HG03064 (cell line): ENCODE data around the gene PHKG2.
"Not testable (repeated sequence)": the region's sequence is repeated elsewhere in the genome, so short reads cannot be mapped to it uniquely, and the experiment has no call there.

Experiments used
- ATAC-seq: cut with Tn5 transposase; IDR thresholded peaks from one replicate; pipeline ENCODE4 v1.9.1; 2021; ENCODE audit warnings: low read depth; ENCODE audit not compliant: unreplicated experiment

Gene PHKG2, protein sequence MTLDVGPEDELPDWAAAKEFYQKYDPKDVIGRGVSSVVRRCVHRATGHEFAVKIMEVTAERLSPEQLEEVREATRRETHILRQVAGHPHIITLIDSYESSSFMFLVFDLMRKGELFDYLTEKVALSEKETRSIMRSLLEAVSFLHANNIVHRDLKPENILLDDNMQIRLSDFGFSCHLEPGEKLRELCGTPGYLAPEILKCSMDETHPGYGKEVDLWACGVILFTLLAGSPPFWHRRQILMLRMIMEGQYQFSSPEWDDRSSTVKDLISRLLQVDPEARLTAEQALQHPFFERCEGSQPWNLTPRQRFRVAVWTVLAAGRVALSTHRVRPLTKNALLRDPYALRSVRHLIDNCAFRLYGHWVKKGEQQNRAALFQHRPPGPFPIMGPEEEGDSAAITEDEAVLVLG

DNA sequence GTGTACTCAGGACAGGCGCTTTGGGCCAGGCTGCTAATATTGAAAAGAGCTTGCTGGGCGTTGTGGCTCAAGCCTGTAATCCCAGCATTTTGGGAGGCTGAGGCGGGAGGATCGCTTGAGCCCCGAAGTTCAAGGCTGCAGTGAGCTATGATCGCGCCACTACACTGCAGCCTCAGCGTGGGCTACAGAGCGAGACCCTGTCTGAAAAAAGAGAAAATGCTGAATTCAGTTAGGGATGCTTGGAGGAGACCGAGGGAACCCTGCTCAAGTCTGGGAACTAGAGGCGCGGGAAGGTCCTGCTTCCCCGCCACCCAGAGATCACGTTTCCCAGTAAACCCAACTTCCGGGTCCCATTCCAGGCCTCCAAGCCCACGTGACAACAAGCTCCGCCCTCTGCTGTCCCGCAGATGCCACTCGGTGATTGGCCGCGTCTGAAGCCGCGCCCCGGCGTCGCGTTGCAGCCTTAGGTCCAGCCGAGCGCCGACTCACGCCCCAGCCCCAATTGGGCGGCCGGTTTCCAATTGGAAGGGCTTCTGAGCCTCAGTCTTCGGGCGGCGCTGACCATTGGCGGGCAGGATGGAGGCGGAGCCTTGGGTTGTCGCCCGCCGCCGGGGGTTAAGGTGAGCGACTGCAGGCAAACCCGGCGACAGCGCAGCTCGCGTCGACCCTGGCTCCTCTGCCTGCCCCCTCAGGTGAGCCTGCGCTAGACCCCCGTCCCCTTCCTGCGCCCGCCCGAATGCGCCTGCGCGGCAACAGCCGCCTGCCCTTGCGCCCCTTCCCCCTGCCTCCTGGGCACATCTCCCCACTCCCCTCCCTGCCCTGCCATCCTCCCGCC, at the start of gene PHKG2:
TSS of gene PHKG2 (plus strand) at position 627 of the 835 bp plus-strand sequence. CDS start 396 bp downstream, outside the sequence.
- ATAC-seq: peak; percentile 93

DNA sequence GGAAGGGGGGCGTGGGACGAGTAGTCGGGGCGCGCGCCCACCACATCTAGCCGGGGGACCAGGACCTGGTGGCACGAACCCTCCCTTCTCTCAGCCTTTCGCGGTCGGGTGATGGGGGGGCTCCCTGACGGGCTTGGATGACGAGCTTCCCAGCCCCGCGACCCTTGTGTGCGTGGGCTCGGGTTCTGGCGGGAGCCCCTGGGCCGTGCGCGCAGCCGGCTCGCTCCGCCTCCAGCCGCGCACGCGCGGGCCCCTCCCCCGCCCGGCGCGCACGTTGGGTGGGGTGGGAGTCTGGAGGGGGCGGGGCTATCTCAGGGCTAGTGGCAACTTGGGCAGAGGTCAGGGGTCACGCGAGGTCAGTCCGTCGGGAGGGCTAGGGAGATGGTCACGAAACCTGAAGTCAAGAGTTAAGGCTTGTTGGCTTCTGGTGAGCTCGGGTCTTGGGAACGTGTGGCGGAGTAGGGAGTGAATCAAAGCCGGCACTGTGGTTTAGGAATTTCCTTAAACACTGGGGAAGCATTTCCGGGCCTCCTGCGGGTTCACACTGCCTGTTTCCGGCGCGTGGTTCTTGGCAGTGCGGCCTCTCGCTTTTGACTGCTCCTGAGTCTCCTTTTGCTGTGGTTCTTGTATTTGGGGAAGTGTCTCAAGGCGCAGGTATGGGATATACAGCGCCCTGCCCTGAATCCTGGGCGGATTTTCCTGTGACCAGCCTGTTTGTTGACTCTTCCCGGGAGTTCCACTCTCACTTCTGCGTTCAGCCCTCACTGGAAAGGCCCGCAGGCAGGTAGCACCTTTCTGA, 49.2 kb upstream of the PHKG2 start, which contains the start of gene SRCAP:
TSS of gene SRCAP (plus strand) at position 356 of the 799 bp plus-strand sequence. CDS start 1,654 bp downstream, outside the sequence.
- peak; percentile 35 for ATAC-seq

DNA sequence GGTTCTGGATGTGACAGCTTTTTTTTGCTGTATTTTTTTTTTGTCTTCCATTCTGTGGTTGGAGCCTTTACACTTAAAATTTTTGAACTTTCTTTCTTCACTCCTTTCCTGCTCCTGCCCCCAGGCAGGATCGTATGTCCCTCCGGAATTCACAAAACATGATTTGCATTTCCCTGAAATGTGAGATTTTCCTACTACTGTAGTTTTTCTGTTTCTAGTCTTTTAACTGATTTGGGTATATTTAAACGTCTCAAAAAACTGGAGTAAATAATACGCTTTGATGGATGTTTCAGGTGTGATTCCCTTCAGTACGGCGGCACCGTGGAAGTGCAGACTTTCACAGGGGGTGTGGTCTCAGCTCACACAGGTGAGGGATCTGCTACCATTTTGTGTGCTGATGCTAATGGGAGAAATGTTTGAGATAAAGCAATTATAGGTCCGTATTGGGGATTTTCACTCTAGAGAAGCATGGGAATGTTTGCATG, 48.6 kb upstream of the PHKG2 start:
- ATAC-seq: no peak

DNA sequence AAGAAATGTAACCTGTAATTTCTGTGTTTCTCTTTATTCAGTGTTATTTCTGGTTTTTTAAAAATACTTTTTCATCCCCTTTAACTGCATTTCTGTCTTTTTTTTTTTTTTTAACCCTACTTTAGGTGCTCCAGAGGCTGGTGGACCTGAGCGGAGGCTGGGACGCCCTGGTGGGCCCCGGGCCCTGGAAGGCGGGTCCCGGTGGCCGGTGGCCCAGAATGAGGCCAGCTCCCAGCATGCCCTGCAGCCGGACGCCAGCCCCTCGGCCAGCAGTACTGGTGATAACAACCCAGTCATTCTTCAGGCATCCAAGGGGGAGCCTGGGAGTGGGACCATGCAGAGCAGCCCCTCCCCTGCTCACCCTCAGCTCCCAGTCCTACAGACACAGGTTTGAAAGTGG, 47.7 kb upstream of the PHKG2 start:
- no peak for ATAC-seq

DNA sequence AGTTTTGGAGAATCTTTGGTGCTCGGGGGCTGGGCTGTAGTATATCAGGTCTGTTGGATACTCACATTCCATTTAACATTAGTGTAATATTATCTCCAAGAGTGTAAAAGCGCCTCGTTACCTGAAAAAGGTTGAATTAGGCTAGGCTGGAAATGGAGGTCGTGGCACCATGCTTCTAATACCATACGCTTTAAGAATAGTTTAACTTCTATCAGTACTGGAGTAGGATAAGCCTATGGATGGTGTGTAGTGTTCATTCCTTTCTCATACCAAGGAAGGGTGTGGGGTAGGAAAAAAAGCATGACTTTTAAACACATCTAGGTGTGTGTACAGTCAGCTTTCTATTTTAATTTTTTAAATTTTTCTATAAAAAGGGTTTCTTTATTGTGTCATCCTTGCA, 47.3 kb upstream of the PHKG2 start:
- ATAC-seq: no peak

DNA sequence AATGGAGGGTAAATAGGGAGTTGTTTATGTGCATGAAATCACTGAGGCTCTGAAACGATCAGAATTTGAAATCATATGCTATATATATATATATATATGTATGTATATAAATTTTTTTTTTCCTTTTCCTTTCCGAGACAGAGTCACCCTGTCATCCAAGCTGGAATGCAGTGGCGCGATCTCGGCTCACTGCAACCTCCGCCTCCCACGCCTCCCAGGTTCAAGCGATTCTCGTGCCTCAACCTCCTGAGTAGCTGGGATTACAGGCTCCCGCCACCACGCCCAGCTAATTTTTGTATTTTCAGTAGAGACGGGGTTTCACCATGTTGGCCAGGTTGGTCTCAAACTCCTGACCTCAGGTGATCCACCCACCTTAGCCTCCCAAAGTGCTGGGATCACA, 45.2 kb upstream of the PHKG2 start:
- ATAC-seq: not testable (repeated sequence)

DNA sequence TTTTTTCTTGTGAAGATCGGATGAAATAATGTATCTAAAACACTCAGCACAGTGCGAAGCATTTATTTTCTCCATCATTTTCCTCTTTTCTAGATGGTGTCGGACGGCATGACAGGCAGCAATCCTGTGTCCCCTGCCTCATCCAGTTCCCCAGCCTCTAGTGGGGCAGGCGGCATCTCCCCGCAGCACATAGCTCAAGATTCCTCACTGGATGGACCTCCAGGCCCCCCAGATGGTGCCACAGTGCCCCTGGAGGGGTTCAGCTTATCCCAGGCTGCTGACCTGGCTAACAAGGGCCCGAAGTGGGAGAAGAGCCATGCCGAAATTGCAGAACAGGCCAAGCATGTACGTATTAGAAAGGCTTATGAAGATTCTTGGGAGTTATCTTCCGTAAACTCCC, 44.3 kb upstream of the PHKG2 start:
- ATAC-seq: no peak

DNA sequence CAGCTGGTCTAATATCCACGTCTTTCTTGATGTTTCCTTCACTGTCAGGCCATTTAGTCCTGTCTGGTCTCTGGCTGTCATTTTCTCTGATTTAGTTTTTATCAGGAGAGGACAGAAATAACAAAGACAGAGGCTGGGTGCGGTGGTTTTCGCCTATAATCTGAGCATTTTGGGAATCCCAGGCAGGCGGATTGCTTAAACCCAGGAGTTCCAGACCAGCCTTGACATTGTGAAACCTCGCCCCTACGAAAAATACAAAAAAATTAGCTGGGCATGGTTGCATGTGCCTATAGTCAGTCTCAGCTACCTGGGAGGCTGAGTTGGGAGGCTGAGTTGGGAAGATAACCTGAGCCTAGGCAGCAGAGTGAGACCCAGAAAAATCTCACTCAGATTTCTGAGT, 42.2 kb upstream of the PHKG2 start:
- no peak for ATAC-seq

DNA sequence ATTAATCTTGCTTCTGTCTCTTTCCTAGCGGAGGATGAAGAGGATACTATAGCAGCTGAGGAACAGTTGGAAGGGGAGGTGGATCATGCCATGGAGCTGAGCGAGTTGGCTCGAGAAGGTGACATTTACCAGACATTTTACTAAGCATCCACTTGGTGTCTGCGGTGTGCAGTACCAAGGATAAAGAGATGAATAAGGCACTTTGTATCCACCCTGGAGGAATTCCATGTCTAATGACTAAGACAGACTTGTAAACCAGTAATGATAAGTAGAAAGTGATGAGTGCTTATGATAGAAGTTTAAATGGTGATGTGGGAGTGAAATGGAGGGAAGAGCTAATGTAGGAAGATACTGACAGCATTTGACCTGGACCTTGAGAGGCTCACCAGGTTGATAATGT, 37.3 kb upstream of the PHKG2 start:
- ATAC-seq: no peak

DNA sequence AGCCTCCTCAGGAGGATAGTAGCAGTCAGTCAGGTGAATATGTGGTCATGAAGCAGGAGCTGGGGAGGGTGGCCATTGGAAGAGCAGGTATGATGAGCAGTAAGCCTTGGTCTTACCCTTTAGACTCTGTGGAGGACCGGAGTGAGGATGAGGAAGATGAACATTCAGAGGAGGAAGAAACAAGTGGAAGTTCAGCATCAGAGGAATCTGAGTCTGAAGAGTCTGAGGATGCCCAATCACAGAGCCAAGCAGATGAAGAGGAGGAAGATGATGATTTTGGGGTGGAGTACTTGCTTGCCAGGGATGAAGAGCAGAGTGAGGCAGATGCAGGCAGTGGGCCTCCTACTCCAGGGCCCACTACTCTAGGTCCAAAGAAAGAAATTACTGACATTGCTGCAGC, 36.5 kb upstream of the PHKG2 start:
- ATAC-seq: no peak

DNA sequence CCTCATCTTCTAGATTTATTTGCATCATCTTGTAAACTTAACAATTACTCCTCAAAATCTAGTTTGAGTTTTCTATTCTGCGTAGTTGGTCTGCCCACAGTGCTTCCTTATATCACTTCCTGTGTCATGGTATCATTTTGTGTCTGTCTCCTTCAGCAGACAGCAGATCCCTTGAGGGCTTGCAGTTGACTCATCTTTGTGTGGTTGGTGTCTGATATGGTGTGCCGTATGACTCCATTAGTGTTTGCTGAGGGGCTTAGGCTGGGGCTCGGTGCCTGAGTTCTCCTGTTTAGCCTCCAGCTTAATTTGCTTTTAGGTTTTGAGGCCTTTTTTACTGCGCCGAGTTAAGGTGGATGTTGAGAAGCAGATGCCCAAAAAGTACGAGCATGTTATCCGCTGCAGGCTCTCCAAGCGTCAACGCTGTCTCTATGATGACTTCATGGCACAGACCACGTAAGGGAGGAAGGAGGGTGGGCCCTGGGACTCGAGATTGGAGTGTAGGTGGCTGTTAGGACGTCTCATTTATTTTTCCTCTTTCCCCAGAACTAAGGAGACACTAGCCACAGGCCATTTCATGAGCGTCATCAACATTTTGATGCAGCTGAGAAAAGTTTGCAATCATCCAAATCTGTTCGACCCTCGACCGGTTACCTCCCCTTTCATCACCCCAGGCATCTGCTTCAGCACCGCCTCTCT, 32.3 kb upstream of the PHKG2 start:
- no peak for ATAC-seq

DNA sequence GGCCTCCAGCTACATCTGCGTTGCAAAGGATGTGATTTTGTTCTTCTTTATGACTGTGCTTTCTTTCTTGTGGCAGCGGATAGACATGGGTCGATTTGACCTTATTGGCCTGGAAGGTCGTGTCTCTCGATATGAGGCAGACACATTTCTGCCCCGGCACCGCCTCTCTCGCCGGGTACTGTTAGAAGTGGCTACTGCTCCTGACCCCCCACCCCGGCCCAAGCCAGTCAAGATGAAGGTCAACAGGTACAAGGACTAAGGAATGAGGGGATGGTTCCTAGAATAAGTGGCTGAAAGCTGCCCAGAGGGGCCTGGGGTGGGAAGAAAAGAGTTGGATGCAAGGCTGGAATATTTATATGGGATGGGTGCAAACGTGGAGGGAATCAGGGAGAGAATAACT, 28.1 kb upstream of the PHKG2 start:
- no peak for ATAC-seq

DNA sequence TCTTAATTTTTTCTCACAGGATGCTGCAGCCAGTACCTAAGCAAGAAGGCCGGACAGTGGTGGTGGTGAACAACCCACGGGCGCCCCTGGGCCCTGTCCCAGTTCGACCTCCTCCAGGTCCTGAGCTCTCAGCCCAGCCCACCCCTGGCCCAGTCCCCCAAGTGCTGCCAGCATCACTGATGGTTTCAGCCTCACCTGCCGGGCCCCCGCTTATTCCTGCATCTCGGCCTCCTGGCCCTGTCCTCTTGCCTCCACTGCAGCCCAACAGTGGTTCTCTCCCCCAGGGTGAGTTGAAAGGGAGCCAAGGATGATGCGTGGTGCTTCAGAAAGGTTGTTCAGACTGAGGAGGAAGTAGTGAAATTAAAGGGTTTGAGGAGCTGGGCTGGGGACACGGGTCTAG, 27.5 kb upstream of the PHKG2 start:
- ATAC-seq: no peak

DNA sequence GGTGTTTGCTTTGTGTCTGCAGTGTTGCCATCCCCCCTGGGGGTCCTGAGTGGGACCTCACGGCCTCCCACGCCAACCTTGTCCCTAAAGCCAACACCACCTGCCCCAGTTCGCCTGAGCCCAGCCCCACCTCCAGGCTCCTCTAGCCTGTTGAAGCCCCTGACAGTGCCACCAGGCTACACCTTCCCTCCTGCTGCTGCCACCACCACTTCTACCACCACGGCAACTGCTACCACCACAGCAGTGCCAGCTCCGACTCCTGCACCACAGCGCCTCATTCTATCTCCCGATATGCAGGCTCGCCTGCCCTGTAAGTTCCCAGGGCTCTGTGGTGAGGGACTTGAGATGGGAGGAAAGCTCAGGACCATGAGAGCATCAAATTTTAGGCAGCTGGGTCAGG, 27.1 kb upstream of the PHKG2 start:
- ATAC-seq: no peak

DNA sequence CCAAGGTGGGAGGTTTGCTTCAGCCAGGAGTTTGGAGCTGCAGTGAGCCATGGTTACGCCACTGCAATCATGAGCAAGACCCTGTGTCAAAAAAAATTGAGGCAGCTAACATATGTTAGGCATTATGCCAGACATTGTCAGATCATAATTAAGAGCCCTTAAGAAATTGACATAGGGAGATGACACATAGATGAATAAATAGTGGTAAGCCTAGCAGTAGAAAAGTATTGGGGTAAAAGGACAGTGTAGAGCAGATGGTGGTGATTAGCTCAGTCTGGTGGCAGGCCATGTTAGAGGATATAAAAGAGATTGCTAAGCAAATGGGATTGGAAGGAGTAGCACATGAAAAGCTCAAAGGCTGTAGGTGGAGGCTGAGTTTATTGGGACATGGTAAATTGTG, 26.6 kb upstream of the PHKG2 start:
- ATAC-seq: no peak

DNA sequence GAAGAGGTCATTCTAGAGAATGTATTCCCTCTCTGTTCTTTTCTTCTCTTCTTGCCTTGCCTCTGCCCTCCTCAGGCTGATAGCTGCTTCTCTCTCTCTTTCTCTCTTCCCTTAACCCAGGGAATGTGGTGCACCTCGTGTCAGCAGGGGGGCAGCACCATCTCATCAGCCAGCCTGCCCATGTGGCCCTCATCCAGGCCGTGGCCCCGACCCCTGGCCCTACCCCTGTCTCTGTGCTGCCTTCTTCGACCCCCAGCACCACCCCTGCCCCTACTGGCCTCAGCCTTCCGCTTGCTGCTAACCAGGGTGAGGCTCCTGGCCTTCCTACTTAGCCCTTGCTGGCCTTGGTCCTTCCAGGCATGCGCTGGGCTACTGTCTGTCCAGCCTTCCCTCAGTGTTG, 25.8 kb upstream of the PHKG2 start:
- ATAC-seq: no peak

DNA sequence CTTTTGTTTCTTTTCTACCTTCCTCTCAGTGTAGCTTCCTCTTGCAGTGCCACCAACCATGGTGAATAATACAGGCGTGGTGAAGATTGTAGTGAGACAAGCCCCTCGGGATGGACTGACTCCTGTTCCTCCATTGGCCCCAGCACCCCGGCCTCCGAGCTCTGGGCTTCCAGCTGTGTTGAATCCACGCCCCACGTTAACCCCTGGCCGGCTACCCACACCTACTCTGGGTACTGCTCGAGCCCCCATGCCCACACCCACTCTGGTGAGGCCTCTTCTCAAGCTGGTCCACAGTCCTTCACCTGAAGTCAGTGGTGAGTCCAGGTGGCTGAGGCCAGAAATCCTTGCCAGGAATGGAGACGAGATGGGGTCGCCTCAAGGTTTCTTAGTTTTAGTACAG, 25.3 kb upstream of the PHKG2 start:
- ATAC-seq: no peak

DNA sequence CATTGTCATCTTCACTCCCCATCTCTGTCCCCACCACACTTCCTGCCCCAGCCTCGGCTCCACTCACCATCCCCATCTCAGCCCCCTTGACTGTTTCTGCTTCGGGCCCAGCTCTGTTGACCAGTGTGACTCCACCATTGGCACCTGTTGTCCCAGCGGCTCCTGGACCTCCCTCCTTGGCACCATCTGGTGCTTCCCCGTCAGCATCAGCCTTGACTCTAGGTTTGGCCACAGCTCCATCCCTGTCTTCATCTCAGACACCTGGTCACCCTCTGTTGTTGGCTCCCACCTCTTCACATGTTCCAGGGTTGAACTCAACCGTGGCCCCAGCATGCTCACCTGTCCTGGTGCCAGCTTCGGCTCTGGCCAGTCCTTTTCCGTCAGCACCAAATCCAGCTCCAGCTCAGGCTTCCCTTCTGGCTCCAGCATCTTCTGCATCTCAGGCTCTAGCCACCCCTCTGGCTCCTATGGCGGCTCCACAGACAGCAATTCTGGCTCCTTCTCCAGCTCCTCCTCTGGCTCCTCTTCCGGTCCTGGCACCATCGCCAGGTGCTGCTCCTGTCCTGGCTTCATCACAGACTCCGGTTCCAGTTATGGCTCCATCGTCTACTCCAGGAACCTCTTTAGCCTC, 24.4 kb upstream of the PHKG2 start:
- no peak for ATAC-seq

DNA sequence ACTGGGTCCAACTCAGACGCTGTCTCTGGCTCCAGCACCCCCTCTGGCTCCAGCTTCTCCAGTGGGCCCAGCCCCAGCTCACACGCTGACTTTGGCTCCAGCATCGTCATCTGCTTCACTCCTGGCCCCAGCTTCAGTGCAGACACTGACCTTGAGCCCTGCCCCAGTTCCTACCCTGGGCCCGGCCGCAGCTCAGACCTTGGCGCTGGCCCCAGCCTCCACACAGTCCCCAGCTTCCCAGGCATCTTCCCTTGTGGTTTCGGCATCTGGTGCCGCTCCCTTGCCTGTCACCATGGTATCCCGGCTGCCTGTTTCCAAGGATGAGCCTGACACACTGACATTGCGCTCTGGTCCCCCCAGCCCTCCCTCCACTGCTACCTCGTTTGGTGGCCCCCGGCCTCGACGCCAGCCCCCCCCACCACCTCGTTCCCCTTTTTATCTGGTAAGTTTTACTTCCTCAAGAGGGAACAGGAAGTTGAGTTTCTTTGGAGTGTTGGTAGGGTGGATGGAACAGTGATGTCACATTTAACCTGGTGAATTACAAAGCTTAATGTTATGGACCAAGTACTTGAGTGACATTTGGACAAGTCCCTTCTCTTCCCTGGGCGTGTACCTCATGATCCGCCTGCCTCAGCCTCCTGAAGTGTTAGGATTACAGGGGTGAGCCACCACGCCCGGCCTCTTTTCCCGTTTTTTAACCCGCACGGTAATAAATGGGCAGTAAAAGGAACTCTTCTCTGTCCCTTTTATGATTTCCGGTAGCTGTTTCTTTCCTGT, 23.4 kb upstream of the PHKG2 start:
- no peak for ATAC-seq
